GM12801 (cell line): ENCODE measurements around the gene SMPD3.

Experiments used
- CTCF ChIP-seq: IDR thresholded peaks from one replicate; pipeline ENCODE4 v1.5.1; 2011; ENCODE audit warnings: control low read depth; ENCODE audit not compliant: insufficient read length; ENCODE audit errors: extremely low read depth

SMPD3 gene

DNA sequence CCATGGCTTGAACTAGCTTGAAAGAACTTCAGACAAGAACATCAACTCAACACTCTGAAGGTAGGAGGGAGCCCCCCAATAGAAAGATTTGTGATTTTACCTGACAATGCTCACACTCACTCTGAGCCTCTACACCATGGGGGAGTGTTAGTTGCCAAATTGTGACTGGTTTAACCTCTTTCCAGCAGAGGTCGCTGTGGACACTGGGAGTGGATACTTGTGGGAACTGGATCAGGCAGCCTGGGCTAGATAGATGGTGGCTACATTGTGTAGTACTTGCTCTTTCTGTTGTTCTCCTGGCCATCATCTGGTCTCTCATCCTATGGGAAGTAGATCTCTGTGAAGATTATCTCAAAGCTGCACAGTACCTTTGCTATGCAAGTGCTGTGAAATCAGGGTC, 2.9 kb downstream of the SMPD3 start:
- no peak for TF ChIP-seq CTCF

DNA sequence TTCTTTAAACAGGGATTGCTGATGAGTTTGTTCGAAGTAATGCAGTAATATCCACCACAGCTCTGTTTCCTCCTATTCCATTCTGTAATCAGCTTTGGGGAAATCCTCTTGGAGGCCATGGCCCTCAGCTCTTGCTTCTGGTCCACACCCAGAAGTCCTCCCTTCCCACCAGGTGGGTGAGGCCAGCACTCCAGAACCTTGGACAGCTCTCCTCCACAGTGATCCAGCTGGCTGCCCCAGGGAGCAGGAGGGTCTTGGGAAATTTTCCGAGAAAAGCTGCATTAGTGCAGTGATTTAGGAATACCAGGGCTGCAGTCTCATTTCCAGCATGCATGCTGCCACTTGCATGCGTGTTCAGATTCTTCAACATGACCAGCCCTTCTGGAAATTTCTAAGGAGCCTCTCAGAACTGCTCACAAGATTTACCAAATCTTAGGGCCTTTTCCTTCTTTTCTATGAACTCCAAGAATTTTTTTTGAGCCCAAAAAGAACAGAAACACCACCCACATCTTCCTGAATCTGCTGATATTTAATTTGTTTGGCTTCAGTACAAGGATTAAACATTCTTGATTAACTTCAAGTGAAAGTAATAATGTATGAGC, 4.2 kb downstream of the SMPD3 start:
- TF ChIP-seq CTCF = no peak

DNA sequence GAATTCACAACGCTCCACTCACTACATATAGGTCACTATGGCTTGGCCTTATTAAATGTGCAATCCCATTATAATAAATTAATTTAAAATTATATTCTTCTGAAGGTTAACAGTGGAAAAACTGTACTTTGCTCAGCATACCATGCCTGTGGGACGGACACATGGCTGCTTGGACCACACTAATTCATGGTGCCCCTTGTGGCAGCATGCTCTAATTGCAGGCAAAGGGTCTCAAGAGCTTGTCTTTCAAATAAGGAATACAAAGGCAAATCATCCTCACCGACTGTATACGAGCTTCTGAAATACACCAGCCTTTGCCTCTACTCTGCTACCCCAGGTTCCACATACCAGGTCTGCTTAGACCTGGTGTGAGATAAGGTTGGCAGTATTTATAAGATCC, 11.7 kb downstream of the SMPD3 start:
- TF ChIP-seq CTCF = no peak

GRCh38 chr16:68434624-68435210, 13.6 kb downstream of the SMPD3 start:
- no peak for TF ChIP-seq CTCF

DNA sequence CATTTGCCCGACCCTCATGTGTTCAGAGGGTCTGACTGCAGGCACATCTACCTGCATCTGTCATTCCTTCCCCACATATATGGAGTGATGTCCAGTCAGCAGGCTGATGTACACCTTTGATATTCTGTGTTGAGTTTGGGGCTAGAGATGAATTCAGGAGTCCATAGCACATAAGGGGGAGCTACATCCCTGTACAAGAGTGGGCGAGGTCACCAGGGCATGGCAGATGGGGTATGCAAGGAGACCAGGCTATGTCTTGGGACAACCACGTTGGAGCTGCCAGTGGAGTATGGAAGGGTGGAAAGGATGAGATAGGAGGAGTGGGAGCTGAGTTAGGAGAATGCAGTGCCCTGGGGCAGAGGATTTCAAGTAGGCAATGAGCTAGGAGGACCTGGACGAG, 15.0 kb downstream of the SMPD3 start:
- TF ChIP-seq CTCF = no peak

GRCh38 chr16:68432701-68433100, 15.6 kb downstream of the SMPD3 start:
- no peak for TF ChIP-seq CTCF

GRCh38 chr16:68429076-68429854, 19.0 kb downstream of the SMPD3 start:
- TF ChIP-seq CTCF = no peak
